Gastrocnemius medialis (tissue), 4 donors: ENCODE data around the gene SRPK3. TPM values are rescaled to one million over a fixed set of nuclear protein-coding genes. Genes with fewer than 3 reads are reported as not detected.
A peak's percentile ranks its signal among the peaks of the same experiment; 100 is the strongest.

ENCODE experiments used
- ATAC-seq, 2 donors: fragments of 150-250 bp; one replicate each; pipeline ENCODE4 v1.9.1; 2016
- DNase-seq, 2 donors: peaks; one replicate each; pipeline ENCODE4 v3.0.0-alpha.2; 2019
- H3K27ac ChIP-seq, 4 donors: fragments of 200-600 bp; sonication (generic); 1 replicate in 1 of 4; 2 replicates in 3 of 4; pipeline ENCODE4 v1.5.1; 2016 to 2018; ENCODE audit warnings: mild to moderate bottlenecking in 2 of 4, moderate library complexity in 1 of 4
- H3K27me3 ChIP-seq, 3 donors: fragments of 200-600 bp; sonication (generic) in 2 of 3; 1 replicate in 1 of 3; 2 replicates in 2 of 3; pipeline versions ENCODE4 v1.5.1 to v1.6.0; 2016 to 2019; ENCODE audit warnings: mild to moderate bottlenecking in 1 of 3, moderate library complexity in 1 of 3
- H3K36me3 ChIP-seq, 2 donors: fragments of 200-600 bp; sonication (generic) in 1 of 2; one replicate each; pipeline ENCODE4 v1.5.1; 2017 to 2018
- H3K4me1 ChIP-seq, 2 donors: fragments of 200-600 bp; sonication (generic) in 1 of 2; one replicate each; pipeline ENCODE4 v1.5.1; 2016 to 2017; ENCODE audit warnings: mild to moderate bottlenecking in 2 of 2
- H3K4me3 ChIP-seq, 4 donors: fragments of 200-600 bp; sonication (generic) in 3 of 4; 1 replicate in 1 of 4; 2 replicates in 3 of 4; pipeline ENCODE4 v1.5.1; 2016 to 2019; ENCODE audit warnings: mild to moderate bottlenecking in 2 of 4
- H3K9me3 ChIP-seq, 3 donors: fragments of 200-600 bp; sonication (generic) in 2 of 3; 1 replicate in 1 of 3; 2 replicates in 2 of 3; pipeline ENCODE4 v1.5.1; 2016 to 2019
- CTCF ChIP-seq, 5 experiments: fragments of 450-650 bp in 3 of 5; fragments of 200-600 bp in 2 of 5; sonication (generic) in 2 of 5; IDR thresholded peaks in 4 of 5; conservative IDR thresholded peaks in 1 of 5; 1 replicate in 4 of 5; 2 replicates in 1 of 5; pipeline ENCODE4 v1.5.1; 2016 to 2019; ENCODE audit warnings: antibody characterized with exemption in 5 of 5, mild to moderate bottlenecking in 3 of 5, moderate library complexity in 3 of 5
- POLR2A ChIP-seq, 2 donors: fragments of 450-650 bp; IDR thresholded peaks; one replicate each; pipeline ENCODE4 v1.6.1; 2017; ENCODE audit warnings: antibody characterized with exemption in 2 of 2, mild to moderate bottlenecking in 2 of 2, moderate library complexity in 2 of 2
- in situ Hi-C, 4 donors: fragments of 200-750 bp; cut with MboI; loops; one replicate each; pipeline versions ENCODE4 v1.15.0 to v1.8.0; 2017; ENCODE audit warnings: low sequenced_read_pairs in 4 of 4
- intact Hi-C: fragments of 100-400 bp; cut with DNase I; formaldehyde crosslinking; loops from one replicate; pipeline ENCODE4 v1.15.1; 2023; ENCODE audit warnings: low total_unique reads
- total RNA-seq, 4 donors: library from RNA; depleted of rRNA; stranded (reverse); fragments of >200 nt; gene quantifications; one replicate each; pipeline versions ENCODE4 v1.1.0 to v1.2.3, GENCODE V29; 2016

SRPK3 gene
- total RNA-seq, 4 donors from 2014 or later: 30.3 to 39.9 (median 33.8) TPM

GRCh38 chrX:153819384-153820040 lies 38.7 kb downstream of the SRPK3 start:
- intact Hi-C loops (no loop called here), in situ Hi-C loops (no loop called here)
- DNase-seq (no peak), ATAC-seq (no peak)
- TF ChIP-seq POLR2A (IDR thresholded peaks at IDR 0.05) (no peak), CTCF (IDR thresholded peaks at IDR 0.05 in 4 of 5, conservative IDR thresholded peaks at IDR 0.05 in 1 of 5) (no peak)
- Histone ChIP-seq H3K27ac (no peak overlapping the region), H3K4me3 (peak overlapping the region; percentile 41 to 56 (median 47)), H3K9me3 (no peaks in the 10 kb centered on the region), H3K27me3 (peaks cover 0 to 10% (median 8%) of the 10 kb centered on the region in 3 donors), H3K36me3 (no peaks in the 10 kb centered on the region), H3K4me1 (no peaks in the 10 kb centered on the region)

GRCh38 chrX:153820601-153821000 lies 39.8 kb downstream of the SRPK3 start:
- in situ Hi-C loops: no loop called here
- no peak overlapping the region for H3K27ac ChIP-seq
- H3K27me3 ChIP-seq: peaks cover 0 to 10% (median 8%) of the 10 kb centered on the region in 3 donors
- no peaks in the 10 kb centered on the region for H3K36me3 ChIP-seq
- intact Hi-C loops: no loop called here
- H3K9me3 ChIP-seq: no peaks in the 10 kb centered on the region
- ATAC-seq (no peak), DNase-seq (no peak)
- TF ChIP-seq POLR2A (IDR thresholded peaks at IDR 0.05) (no peak), CTCF (IDR thresholded peaks at IDR 0.05 in 4 of 5, conservative IDR thresholded peaks at IDR 0.05 in 1 of 5) (no peak)
- no peak overlapping the region for H3K4me3 ChIP-seq
- no peaks in the 10 kb centered on the region for H3K4me1 ChIP-seq

GRCh38 chrX:153821066-153821465 lies 40.2 kb downstream of the SRPK3 start:
- DNase-seq: no peak
- Histone ChIP-seq H3K9me3 (no peaks in the 10 kb centered on the region), H3K36me3 (no peaks in the 10 kb centered on the region), H3K4me1 (no peaks in the 10 kb centered on the region), H3K4me3 (no peak overlapping the region), H3K27me3 (peaks cover 0 to 10% (median 8%) of the 10 kb centered on the region in 3 donors), H3K27ac (no peak overlapping the region)
- ATAC-seq: no peak
- intact Hi-C loops (no loop called here), in situ Hi-C loops (no loop called here)
- TF ChIP-seq POLR2A (IDR thresholded peaks at IDR 0.05) (no peak), CTCF (IDR thresholded peaks at IDR 0.05 in 4 of 5, conservative IDR thresholded peaks at IDR 0.05 in 1 of 5) (no peak)

GRCh38 chrX:153824348-153824747 lies 43.5 kb downstream of the SRPK3 start:
- H3K27ac ChIP-seq: no peak overlapping the region
- in situ Hi-C loops (no loop called here), intact Hi-C loops (no loop called here)
- H3K9me3 ChIP-seq: no peaks in the 10 kb centered on the region
- no peak overlapping the region for H3K4me3 ChIP-seq
- peaks cover 0 to 13% (median 11%) of the 10 kb centered on the region in 3 donors for H3K27me3 ChIP-seq
- no peaks in the 10 kb centered on the region for H3K36me3 ChIP-seq
- no peak for TF ChIP-seq POLR2A (IDR thresholded peaks at IDR 0.05)
- no peak for TF ChIP-seq CTCF (IDR thresholded peaks at IDR 0.05 in 4 of 5, conservative IDR thresholded peaks at IDR 0.05 in 1 of 5)
- DNase-seq: no peak
- no peaks in the 10 kb centered on the region for H3K4me1 ChIP-seq
- ATAC-seq: no peak

GRCh38 chrX:153825042-153825441 lies 44.2 kb downstream of the SRPK3 start:
- TF ChIP-seq POLR2A (IDR thresholded peaks at IDR 0.05) (no peak), CTCF (IDR thresholded peaks at IDR 0.05 in 4 of 5, conservative IDR thresholded peaks at IDR 0.05 in 1 of 5) (no peak)
- no peaks in the 10 kb centered on the region for H3K9me3 ChIP-seq
- H3K27me3 ChIP-seq: peaks cover 0 to 19% (median 15%) of the 10 kb centered on the region in 3 donors
- ATAC-seq (no peak), DNase-seq (no peak)
- no peaks in the 10 kb centered on the region for H3K36me3 ChIP-seq
- H3K4me1 ChIP-seq: no peaks in the 10 kb centered on the region
- H3K4me3 ChIP-seq: no peak overlapping the region
- intact Hi-C loops: no loop called here
- no peak overlapping the region for H3K27ac ChIP-seq
- in situ Hi-C loops: no loop called here
